Measurements from ENCODE around the gene TMEM98.

Gene TMEM98

DNA sequence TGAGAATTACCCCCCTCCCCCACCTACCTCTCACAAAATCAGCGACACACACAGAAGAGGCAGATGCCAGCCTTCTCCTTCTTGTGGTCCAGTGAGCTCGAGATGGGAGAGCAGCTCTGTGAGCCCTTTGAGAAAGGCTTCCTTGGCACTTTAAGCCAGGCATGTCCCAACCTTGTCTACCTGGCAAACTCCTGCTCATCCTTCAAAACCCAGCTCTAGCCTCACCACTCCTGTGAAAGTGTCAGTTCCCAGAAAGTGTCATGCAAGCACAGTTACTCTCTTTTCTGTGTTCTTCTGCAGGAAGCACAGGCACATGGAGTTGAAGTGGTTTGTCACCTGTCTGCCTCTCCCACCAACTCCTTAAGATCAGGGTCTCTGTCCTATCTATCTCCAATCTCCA, 1.6 kb downstream of the TMEM98 start:
- no peak for DNase-seq (ENCODE audit: low read depth)
- H3K4me3 ChIP-seq (ENCODE audit: low read length) = peak overlapping the region; percentile 89

GRCh38 chr17:32930512-32930911, 2.6 kb downstream of the TMEM98 start:
- Histone ChIP-seq H3K4me3 (ENCODE audit: low read length) (no peak overlapping the region), H3K9ac (ENCODE audit: low read length) (no peak overlapping the region), H3K36me3 (ENCODE audit: control insufficient read depth, insufficient read depth, low read length, severe bottlenecking) (peaks cover 18% of the 10 kb centered on the region), H3K4me1 (ENCODE audit: control insufficient read depth, insufficient read depth, low read length) (peaks cover 8% of the 10 kb centered on the region), H3K9me3 (ENCODE audit: control insufficient read depth, low read length) (no peaks in the 10 kb centered on the region), H3K27me3 (replicated peaks; ENCODE audit: control insufficient read depth, insufficient read depth, low read length) (no peaks in the 10 kb centered on the region)
- DNase-seq (ENCODE audit: low read depth) = no peak

More for the DNA sequence above, 1.6 kb downstream of the TMEM98 start:
- no peaks in the 10 kb centered on the region for H3K27me3 ChIP-seq (replicated peaks; ENCODE audit: control insufficient read depth, insufficient read depth, low read length)
- peaks cover 18% of the 10 kb centered on the region for H3K36me3 ChIP-seq (ENCODE audit: control insufficient read depth, insufficient read depth, low read length, severe bottlenecking)
- peaks cover 8% of the 10 kb centered on the region for H3K4me1 ChIP-seq (ENCODE audit: control insufficient read depth, insufficient read depth, low read length)
- H3K9ac ChIP-seq (ENCODE audit: low read length) = peak overlapping the region; percentile 91
- no peaks in the 10 kb centered on the region for H3K9me3 ChIP-seq (ENCODE audit: control insufficient read depth, low read length)

GRCh38 chr17:32931686-32932085, 3.7 kb downstream of the TMEM98 start:
- Histone ChIP-seq H3K9ac (ENCODE audit: low read length) (no peak overlapping the region), H3K4me1 (ENCODE audit: control insufficient read depth, insufficient read depth, low read length) (peaks cover 11% of the 10 kb centered on the region), H3K36me3 (ENCODE audit: control insufficient read depth, insufficient read depth, low read length, severe bottlenecking) (peaks cover 18% of the 10 kb centered on the region), H3K27me3 (replicated peaks; ENCODE audit: control insufficient read depth, insufficient read depth, low read length) (no peaks in the 10 kb centered on the region), H3K4me3 (ENCODE audit: low read length) (no peak overlapping the region), H3K9me3 (ENCODE audit: control insufficient read depth, low read length) (no peaks in the 10 kb centered on the region)
- DNase-seq (ENCODE audit: low read depth) = no peak

DNA sequence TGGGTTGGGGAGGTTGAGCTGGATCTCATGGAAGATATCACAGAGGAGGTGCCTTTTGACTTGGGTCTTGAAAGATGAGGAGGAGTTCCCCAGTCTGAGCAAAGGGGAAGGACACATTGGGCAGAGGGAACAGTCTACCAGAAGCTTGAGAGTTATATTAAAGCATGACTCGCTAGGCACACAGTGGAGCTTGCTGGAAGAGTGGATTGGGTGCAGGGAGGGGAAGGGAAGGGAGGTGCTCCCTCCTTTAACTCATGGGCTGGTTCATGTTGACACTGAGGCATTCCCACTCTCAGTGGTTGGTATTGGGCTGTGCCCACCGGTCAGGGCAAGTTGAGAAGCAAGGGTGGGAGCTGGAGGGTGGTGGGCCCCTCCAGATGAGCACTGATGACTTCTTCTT, 5.9 kb downstream of the TMEM98 start:
- Histone ChIP-seq H3K4me1 (ENCODE audit: control insufficient read depth, insufficient read depth, low read length) (peaks cover 9% of the 10 kb centered on the region), H3K27me3 (replicated peaks; ENCODE audit: control insufficient read depth, insufficient read depth, low read length) (no peaks in the 10 kb centered on the region), H3K9ac (ENCODE audit: low read length) (no peak overlapping the region), H3K9me3 (ENCODE audit: control insufficient read depth, low read length) (no peaks in the 10 kb centered on the region), H3K4me3 (ENCODE audit: low read length) (no peak overlapping the region), H3K36me3 (ENCODE audit: control insufficient read depth, insufficient read depth, low read length, severe bottlenecking) (peaks cover 18% of the 10 kb centered on the region)
- DNase-seq (ENCODE audit: low read depth) = no peak

DNA sequence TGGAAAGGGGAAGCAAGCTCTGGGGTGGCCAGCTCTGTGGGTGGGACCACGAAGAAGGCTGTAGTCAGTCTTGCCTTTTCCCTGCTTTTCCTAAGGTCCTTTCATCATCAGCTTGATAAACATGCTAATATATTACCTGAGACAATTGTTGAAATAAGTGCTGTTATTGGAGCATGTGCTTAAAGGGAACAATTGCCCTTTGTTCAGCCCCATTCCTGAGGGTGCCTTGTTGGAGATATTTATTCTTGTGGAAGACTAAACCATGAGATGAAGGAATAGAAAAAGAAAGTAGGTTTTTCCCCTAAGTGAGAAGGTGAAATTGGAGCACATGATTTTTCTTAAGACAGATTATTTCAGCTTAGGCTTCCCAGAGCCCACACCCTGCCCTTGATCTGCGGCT, 7.8 kb downstream of the TMEM98 start:
- no peak for DNase-seq (ENCODE audit: low read depth)
- no peak overlapping the region for H3K4me3 ChIP-seq (ENCODE audit: low read length)
- peaks cover 6% of the 10 kb centered on the region for H3K4me1 ChIP-seq (ENCODE audit: control insufficient read depth, insufficient read depth, low read length)
- no peaks in the 10 kb centered on the region for H3K9me3 ChIP-seq (ENCODE audit: control insufficient read depth, low read length)
- H3K27me3 ChIP-seq (replicated peaks; ENCODE audit: control insufficient read depth, insufficient read depth, low read length) = no peaks in the 10 kb centered on the region
- H3K36me3 ChIP-seq (ENCODE audit: control insufficient read depth, insufficient read depth, low read length, severe bottlenecking) = peaks cover 28% of the 10 kb centered on the region
- H3K9ac ChIP-seq (ENCODE audit: low read length) = no peak overlapping the region

DNA sequence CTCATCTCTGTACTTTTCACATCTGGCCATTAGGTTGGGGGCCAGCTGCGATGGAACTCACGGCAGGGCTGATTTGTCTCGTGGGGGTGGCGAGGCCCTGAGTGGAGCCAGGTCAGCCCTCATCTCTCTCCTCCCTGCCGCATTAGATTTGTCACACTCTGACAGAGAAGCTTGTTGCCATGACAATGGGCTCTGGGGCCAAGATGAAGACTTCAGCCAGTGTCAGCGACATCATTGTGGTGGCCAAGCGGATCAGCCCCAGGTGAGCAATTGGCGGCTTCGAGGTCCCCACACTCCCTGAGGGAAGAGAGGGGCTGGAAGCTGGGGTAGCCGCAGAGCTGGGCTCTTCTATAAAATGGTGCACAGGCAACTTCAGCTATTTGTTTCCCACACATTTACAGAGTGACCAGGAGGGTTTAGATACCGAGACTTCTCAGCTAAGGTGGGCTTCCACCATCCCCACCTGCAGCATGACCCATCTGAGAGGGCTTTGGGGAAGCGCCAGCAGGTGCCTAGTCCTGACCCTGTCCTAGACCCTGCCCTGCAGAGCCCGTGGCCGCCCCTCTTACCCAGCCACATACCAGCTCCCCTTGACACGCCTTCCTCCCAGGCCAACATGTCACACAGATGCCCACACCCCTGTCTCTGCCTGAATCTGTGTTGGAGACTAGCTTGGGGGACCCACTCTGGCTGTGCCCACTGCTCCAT, 8.4 kb downstream of the TMEM98 start:
- no peak overlapping the region for H3K9ac ChIP-seq (ENCODE audit: low read length)
- no peaks in the 10 kb centered on the region for H3K27me3 ChIP-seq (replicated peaks; ENCODE audit: control insufficient read depth, insufficient read depth, low read length)
- no peak overlapping the region for H3K4me3 ChIP-seq (ENCODE audit: low read length)
- H3K4me1 ChIP-seq (ENCODE audit: control insufficient read depth, insufficient read depth, low read length) = peaks cover 6% of the 10 kb centered on the region
- DNase-seq (ENCODE audit: low read depth) = no peak
- H3K9me3 ChIP-seq (ENCODE audit: control insufficient read depth, low read length) = no peaks in the 10 kb centered on the region
- peaks cover 35% of the 10 kb centered on the region for H3K36me3 ChIP-seq (ENCODE audit: control insufficient read depth, insufficient read depth, low read length, severe bottlenecking)

- Histone ChIP-seq H3K4me3 (ENCODE audit: low read length) (no peak overlapping the region), H3K9ac (ENCODE audit: low read length) (no peak overlapping the region), H3K36me3 (ENCODE audit: control insufficient read depth, insufficient read depth, low read length, severe bottlenecking) (peaks cover 40% of the 10 kb centered on the region), H3K4me1 (ENCODE audit: control insufficient read depth, insufficient read depth, low read length) (peaks cover 6% of the 10 kb centered on the region), H3K27me3 (replicated peaks; ENCODE audit: control insufficient read depth, insufficient read depth, low read length) (no peaks in the 10 kb centered on the region), H3K9me3 (ENCODE audit: control insufficient read depth, low read length) (no peaks in the 10 kb centered on the region)
- DNase-seq (ENCODE audit: low read depth) = peak; percentile 77
Observed at GRCh38 chr17:32936894-32937500, 9.0 kb downstream of the TMEM98 start.

GRCh38 chr17:32940706-32941390, 12.9 kb downstream of the TMEM98 start:
- H3K9ac ChIP-seq (ENCODE audit: low read length) = no peak overlapping the region
- no peak for DNase-seq (ENCODE audit: low read depth)
- no peak overlapping the region for H3K4me3 ChIP-seq (ENCODE audit: low read length)
- H3K27me3 ChIP-seq (replicated peaks; ENCODE audit: control insufficient read depth, insufficient read depth, low read length) = no peaks in the 10 kb centered on the region
- peaks cover 22% of the 10 kb centered on the region for H3K36me3 ChIP-seq (ENCODE audit: control insufficient read depth, insufficient read depth, low read length, severe bottlenecking)
- no peaks in the 10 kb centered on the region for H3K9me3 ChIP-seq (ENCODE audit: control insufficient read depth, low read length)
- peaks cover 25% of the 10 kb centered on the region for H3K4me1 ChIP-seq (ENCODE audit: control insufficient read depth, insufficient read depth, low read length)

GRCh38 chr17:32941419-32942032, 13.6 kb downstream of the TMEM98 start:
- Histone ChIP-seq H3K36me3 (ENCODE audit: control insufficient read depth, insufficient read depth, low read length, severe bottlenecking) (peaks cover 22% of the 10 kb centered on the region), H3K27me3 (replicated peaks; ENCODE audit: control insufficient read depth, insufficient read depth, low read length) (no peaks in the 10 kb centered on the region), H3K4me3 (ENCODE audit: low read length) (no peak overlapping the region), H3K4me1 (ENCODE audit: control insufficient read depth, insufficient read depth, low read length) (peaks cover 23% of the 10 kb centered on the region), H3K9me3 (ENCODE audit: control insufficient read depth, low read length) (no peaks in the 10 kb centered on the region), H3K9ac (ENCODE audit: low read length) (no peak overlapping the region)
- DNase-seq (ENCODE audit: low read depth) = no peak

DNA sequence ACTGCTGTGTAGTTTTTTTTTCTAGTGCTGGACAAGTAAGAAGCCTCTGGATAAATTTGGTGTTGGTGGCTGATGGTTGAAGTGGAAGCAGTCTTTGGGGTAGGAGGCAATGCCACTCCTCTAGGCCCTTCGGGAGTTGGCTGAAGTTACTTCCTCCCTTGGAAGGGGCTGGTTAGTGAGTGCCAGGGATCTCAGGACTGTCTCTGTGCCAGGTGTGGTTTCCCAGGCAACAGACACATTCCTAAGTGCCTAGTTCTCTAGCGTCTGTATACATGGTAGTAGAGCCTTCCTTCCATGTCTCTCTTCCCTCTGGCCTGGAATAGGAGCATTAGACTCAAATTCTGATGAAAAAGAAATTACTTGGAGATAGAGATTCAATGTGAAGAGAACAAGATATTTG, 15.3 kb downstream of the TMEM98 start:
- Histone ChIP-seq H3K36me3 (ENCODE audit: control insufficient read depth, insufficient read depth, low read length, severe bottlenecking) (peaks cover 22% of the 10 kb centered on the region), H3K4me3 (ENCODE audit: low read length) (peak overlapping the region; percentile 20), H3K9ac (ENCODE audit: low read length) (no peak overlapping the region), H3K4me1 (ENCODE audit: control insufficient read depth, insufficient read depth, low read length) (peaks cover 20% of the 10 kb centered on the region), H3K27me3 (replicated peaks; ENCODE audit: control insufficient read depth, insufficient read depth, low read length) (peaks cover 4% of the 10 kb centered on the region), H3K9me3 (ENCODE audit: control insufficient read depth, low read length) (no peaks in the 10 kb centered on the region)
- DNase-seq (ENCODE audit: low read depth) = no peak

DNA sequence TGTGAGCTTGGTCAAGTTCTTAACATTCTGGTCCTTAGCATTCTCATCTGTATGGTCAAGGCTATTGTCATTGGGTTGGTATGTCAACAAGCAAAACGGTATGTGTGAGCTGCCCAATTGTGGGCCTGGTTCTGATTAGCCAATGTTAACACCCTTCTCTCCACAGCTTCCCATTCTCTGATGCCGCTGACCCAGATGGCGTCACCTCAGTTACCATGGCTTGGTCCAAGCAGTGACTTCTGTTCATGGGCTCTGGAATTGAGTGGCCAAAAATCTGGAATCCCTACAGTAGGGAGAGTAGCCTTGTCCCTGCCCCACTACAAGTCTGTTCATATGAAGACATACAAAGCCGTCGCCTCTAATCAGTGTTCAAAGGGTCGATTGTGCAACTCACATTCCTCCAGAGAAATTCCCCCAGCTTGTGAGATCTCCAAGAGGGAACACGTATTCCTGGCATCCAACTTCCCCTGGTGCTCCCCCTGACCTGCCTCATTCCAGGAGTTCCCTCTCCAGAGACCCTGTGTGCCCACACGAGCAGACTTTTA, 15.8 kb downstream of the TMEM98 start:
- H3K4me3 ChIP-seq (ENCODE audit: low read length) = peak overlapping the region; percentile 20
- peak; percentile 96 for DNase-seq (ENCODE audit: low read depth)
- H3K4me1 ChIP-seq (ENCODE audit: control insufficient read depth, insufficient read depth, low read length) = peaks cover 20% of the 10 kb centered on the region
- peaks cover 8% of the 10 kb centered on the region for H3K27me3 ChIP-seq (replicated peaks; ENCODE audit: control insufficient read depth, insufficient read depth, low read length)
- no peak overlapping the region for H3K9ac ChIP-seq (ENCODE audit: low read length)
- no peaks in the 10 kb centered on the region for H3K9me3 ChIP-seq (ENCODE audit: control insufficient read depth, low read length)
- H3K36me3 ChIP-seq (ENCODE audit: control insufficient read depth, insufficient read depth, low read length, severe bottlenecking) = peaks cover 22% of the 10 kb centered on the region
